GM12878 (cell line): ENCODE measurements around the gene SMIM35. TPM values are rescaled to one million over a fixed set of nuclear protein-coding genes. Genes with fewer than 3 reads are reported as not detected.

ENCODE experiments used
- ATAC-seq: fragments of 200-7000 bp; cut with Tn5 transposase; 3 replicates; pipeline ENCODE4 v1.9.1; 2020; ENCODE audit warnings: mild to moderate bottlenecking, moderate library complexity
- BruUV-seq: library from RNA; stranded (reverse); fragments of 400-500 nt; replicated peaks from 2 replicates; lab custom pipeline; 2021; lab: Mats Ljungman, UMichigan
- CTCF ChIA-PET: fragments of 300-600 bp; sonication (Branson Sonifier 250); formaldehyde crosslinking; extraction: SDS; loops from one replicate; lab custom pipeline; 2021; ENCODE audit warnings: inconsistent platforms; lab: Yijun Ruan, JAX
- POLR2A ChIA-PET: fragments of 350-600 bp; formaldehyde crosslinking; extraction: SDS; loops from one replicate; lab custom pipeline; 2021; ENCODE audit warnings: inconsistent platforms; lab: Charles Lee
- RAD21 ChIA-PET: fragments of 300-600 bp; sonication (Branson Sonifier 250); formaldehyde crosslinking; loops from one replicate; lab custom pipeline; 2023; ENCODE audit warnings: antibody characterized with exemption; ENCODE audit not compliant: unreplicated experiment; lab: Charles Lee
- SMC1A ChIA-PET: fragments of 300-600 bp; sonication (Branson Sonifier 250); formaldehyde crosslinking; loops from one replicate; lab custom pipeline; 2023; ENCODE audit not compliant: unreplicated experiment, uncharacterized antibody; lab: Charles Lee
- DNase-seq: peaks from one replicate; pipeline ENCODE4 v3.0.0-alpha.2; 2011; ENCODE audit warnings: low read depth, low spot score
- FAIRE-seq: peaks from 3 replicates; lab custom pipeline; 2011; peaks lifted over from hg19 to GRCh38; lab: Jason Lieb, UNC
- H2AFZ ChIP-seq: 2 replicates; pipeline ENCODE4 v1.6.0; 2011; ENCODE audit warnings: low read depth, low read length, control low read depth; ENCODE audit not compliant: control insufficient read depth
- H3K27ac ChIP-seq: 2 replicates; pipeline ENCODE4 v1.5.1; 2011; ENCODE audit warnings: control low read depth; ENCODE audit not compliant: control insufficient read depth, insufficient read depth
- H3K27me3 ChIP-seq, 2 experiments: replicated peaks in 1 of 2; 2 replicates each; pipeline versions ENCODE4 v1.6.0 to v1.6.1; 2011; ENCODE audit warnings: low read length in 1 of 2; ENCODE audit not compliant: control insufficient read depth in 2 of 2, insufficient read depth in 2 of 2
- H3K36me3 ChIP-seq, 2 experiments: 2 replicates each; pipeline ENCODE4 v1.5.1; 2011; ENCODE audit warnings: low read length in 1 of 2; ENCODE audit not compliant: control insufficient read depth in 2 of 2, insufficient read depth in 2 of 2
- H3K4me1 ChIP-seq: 2 replicates; pipeline ENCODE4 v1.6.1; 2011; ENCODE audit warnings: mild to moderate bottlenecking, low read length, moderate library complexity, mixed read lengths; ENCODE audit not compliant: control insufficient read depth, insufficient read depth
- H3K4me2 ChIP-seq: 2 replicates; pipeline ENCODE4 v1.6.0; 2011; ENCODE audit warnings: control low read depth; ENCODE audit not compliant: control insufficient read depth, insufficient read depth
- H3K4me3 ChIP-seq: fragments of 200-600 bp; sonication (generic); 2 replicates; pipeline ENCODE4 v1.5.1; 2016
- H3K79me2 ChIP-seq: 2 replicates; pipeline ENCODE4 v1.6.0; 2011; ENCODE audit warnings: low read length; ENCODE audit not compliant: control insufficient read depth, insufficient read depth
- H3K9ac ChIP-seq: 2 replicates; pipeline ENCODE4 v1.8.0; 2011; ENCODE audit warnings: low read length, control low read depth, mixed read lengths; ENCODE audit not compliant: control insufficient read depth, insufficient read depth
- H3K9me3 ChIP-seq: replicated peaks from 3 replicates; pipeline ENCODE4 v1.5.1; 2011; ENCODE audit warnings: mild to moderate bottlenecking, low read length; ENCODE audit not compliant: control insufficient read depth, insufficient read depth
- H4K20me1 ChIP-seq: 2 replicates; pipeline ENCODE4 v1.6.0; 2011; ENCODE audit not compliant: control insufficient read depth, insufficient read depth
- BCL3 ChIP-seq: IDR thresholded peaks from 2 replicates; pipeline ENCODE4 v1.6.1; 2011; ENCODE audit warnings: borderline replicate concordance, low read depth, mild to moderate bottlenecking, moderate library complexity, low read length; ENCODE audit not compliant: insufficient read depth, poor library complexity, severe bottlenecking
- IRF3 ChIP-seq: fragments of 450-650 bp; IDR thresholded peaks from 2 replicates; pipeline ENCODE4 v1.6.1; 2014; ENCODE audit warnings: mild to moderate bottlenecking
- IRF4 ChIP-seq: IDR thresholded peaks from 2 replicates; pipeline ENCODE4 v1.6.1; 2011; ENCODE audit warnings: low read depth, low read length
- IRF5 ChIP-seq: fragments of 450-650 bp; IDR thresholded peaks from 2 replicates; pipeline ENCODE4 v1.6.1; 2017; ENCODE audit warnings: borderline replicate concordance
- MTA3 ChIP-seq: IDR thresholded peaks from 2 replicates; pipeline ENCODE4 v1.6.1; 2012; ENCODE audit warnings: low read length, inconsistent platforms, borderline replicate concordance
- MYC ChIP-seq: IDR thresholded peaks from 2 replicates; pipeline ENCODE4 v1.6.1; 2011; ENCODE audit warnings: mild to moderate bottlenecking, low read length, moderate library complexity, inconsistent platforms; ENCODE audit not compliant: insufficient read depth, insufficient replicate concordance, insufficient read length, severe bottlenecking
- NR2F1 ChIP-seq: fragments of 450-650 bp; conservative IDR thresholded peaks from 2 replicates; pipeline ENCODE4 v1.6.1; 2017; ENCODE audit warnings: mild to moderate bottlenecking
- POLR2AphosphoS5 ChIP-seq: IDR thresholded peaks from 2 replicates; pipeline ENCODE4 v1.6.1; 2011; ENCODE audit warnings: mild to moderate bottlenecking, low read length, inconsistent platforms
- USF2 ChIP-seq: IDR thresholded peaks from 2 replicates; pipeline ENCODE4 v1.6.1; 2011; ENCODE audit warnings: low read depth, low read length, improper control_type of control experiment, borderline replicate concordance
- YBX1 ChIP-seq: fragments of 450-650 bp; IDR thresholded peaks from 2 replicates; pipeline ENCODE4 v1.6.1; 2016; ENCODE audit warnings: antibody characterized with exemption
- ZZZ3 ChIP-seq: IDR thresholded peaks from 2 replicates; pipeline ENCODE4 v1.6.1; 2011; ENCODE audit warnings: low read depth; ENCODE audit not compliant: control insufficient read depth, insufficient read length
- WGBS: methylation state at CpG from one replicate; pipeline ENCODE4 v1.1.6; 2016; ENCODE audit warnings: low lambda C conversion rate; ENCODE audit not compliant: insufficient replicate concordance, insufficient coverage; ENCODE audit errors: missing lambda C conversion rate; 5-methylcytosine and 5-hydroxymethylcytosine counted together
- in situ Hi-C: fragments of 300-500 bp; cut with MboI; formaldehyde crosslinking; loops from 9 replicates; pipeline ENCODE4 v1.14.3; 2018; ENCODE audit warnings: mixed read lengths
- intact Hi-C: fragments of 100-400 bp; cut with micrococcal nuclease; formaldehyde crosslinking; loops from one replicate; pipeline ENCODE4 v1.14.2; 2022; ENCODE audit not compliant: unreplicated experiment
- polyA plus RNA-seq, 11 experiments: library from polyadenylated mRNA; depleted of rRNA in 4 of 11; unstranded in 6 of 11; stranded (reverse) in 5 of 11; fragments of >200 nt; fragmentation: Nextera tagmentation in 4 of 11; fragmentation: Illumina TruSeq in 1 of 11; extraction: Ambion mirVana in 4 of 11; extraction: Trizol in 1 of 11; gene quantifications; 1 replicate in 1 of 11; 2 replicates in 10 of 11; pipeline versions ENCODE4 v1.2.1 to v1.2.3, GENCODE V29; 2011 to 2016; ENCODE audit warnings: inconsistent platforms in 2 of 11, missing spikeins in 2 of 11, low read depth in 1 of 11
- total RNA-seq, 4 experiments: library from RNA; depleted of rRNA in 3 of 4; stranded (reverse); fragments of >200 nt in 3 of 4; fragmentation: Illumina TruSeq in 1 of 4; extraction: Trizol in 1 of 4; gene quantifications; 2 replicates each; pipeline versions ENCODE4 v1.2.1 to v1.2.3, GENCODE V29; 2013 to 2021

SMIM35 gene
- total and polyA plus RNA-seq, 10 of the 15 experiments (the other 5 are each of a cell fraction or from before 2014, with no cell fraction given) = 0.02 to 1.1 (median 0.05) TPM; not detected in 5

- H3K9me3 ChIP-seq = no peaks in the 10 kb centered on the region
- intact Hi-C loops = no loop called here
- H3K36me3 ChIP-seq = no peaks in the 10 kb centered on the region
- no TSS peak for BruUV-seq
- H3K79me2 ChIP-seq = no peaks in the 10 kb centered on the region
- DNase-seq (no peak), FAIRE-seq (no peak)
- WGBS = 42% methylated on average over 2 of the region's 2 CpGs
- H3K4me3 ChIP-seq = no peak overlapping the region
- CTCF ChIA-PET = interaction anchor here (0.7 to 3.5 kb wide), 9 partner anchors 7 to 73 kb away, joined by 3 to 15 read pairs (median 9); partner anchors contain the start of gene IL10RA
- 0 out of 2 replicates have a peak overlapping the region, but pooled peaks have one; percentile 20 for H3K27ac ChIP-seq
- TF ChIP-seq MTA3 (no peak), BCL3 (no peak), USF2 (no peak), IRF3 (no peak), NR2F1 (no peak), IRF4 (no peak), YBX1 (no peak), IRF5 (no peak), ZZZ3 (no peak), POLR2AphosphoS5 (no peak), MYC (no peak)
- TF ChIP-seq, all 136 proteins: peak for 0
- in situ Hi-C loops = no loop called here
- ATAC-seq = peak; percentile 11; the same call in 2 of the 3 replicates
- SMC1A ChIA-PET = interaction anchor here (0.6 to 4.2 kb wide), 19 partner anchors 8 to 218 kb away, joined by 3 to 49 read pairs (median 5); no protein-coding TSS in a partner anchor
- Histone ChIP-seq H2AFZ (peak overlapping the region; percentile 20; the same call in 1 of the 2 replicates), H4K20me1 (no peaks in the 10 kb centered on the region), H3K4me1 (peaks cover 18% of the 10 kb centered on the region), H3K4me2 (0 out of 2 replicates have a peak overlapping the region, but pooled peaks have one; percentile 26), H3K27me3 (no peaks in the 10 kb centered on the region), H3K9ac (no peak overlapping the region)
- POLR2A ChIA-PET = interaction anchor here (1.4 to 5.1 kb wide), 4 partner anchors 7 to 31 kb away, joined by 4 to 35 read pairs (median 6); partner anchors contain the start of gene IL10RA
- RAD21 ChIA-PET = interaction anchor here (0.8 to 3.0 kb wide), 9 partner anchors 16 to 161 kb away, joined by 3 to 23 read pairs (median 7); no protein-coding TSS in a partner anchor
These were observed 106.5 kb downstream of the SMIM35 start for GRCh38 chr11:117980280-117980679.
